AG09319 (cell line): ENCODE measurements around the gene C3orf80.

Source experiments
- DNase-seq: peaks from one replicate; pipeline ENCODE4 v3.0.0-alpha.2; 2010; ENCODE audit warnings: low read depth; ENCODE audit errors: extremely low read depth
- TF ChIP-seq, protein P1 (sequence below): IDR thresholded peaks from 2 replicates; pipeline ENCODE4 v1.5.1; 2011; ENCODE audit warnings: low read depth, mild to moderate bottlenecking, inconsistent platforms, low read length, moderate library complexity

C3orf80 gene

DNA sequence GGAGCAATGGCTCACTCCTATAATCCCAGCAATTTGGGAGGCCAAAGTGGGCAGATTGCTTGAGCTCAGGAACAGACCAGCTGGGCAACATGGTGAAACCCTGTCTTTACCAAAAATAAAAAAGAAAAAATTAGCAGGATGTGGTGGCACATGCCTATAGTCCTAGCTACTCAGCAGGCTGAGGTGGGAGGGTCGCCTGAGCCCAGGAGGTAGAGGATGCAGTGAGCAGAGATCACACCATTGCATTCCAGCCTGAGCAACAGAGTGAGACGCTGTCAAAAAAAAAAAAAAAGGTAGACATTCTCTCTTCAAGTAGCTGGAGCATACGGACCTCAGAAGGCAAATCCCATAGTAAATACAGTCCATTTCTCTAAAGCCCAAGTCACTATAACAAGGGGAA lies 7.1 kb upstream of the C3orf80 start:
- TF ChIP-seq, protein P1, sequence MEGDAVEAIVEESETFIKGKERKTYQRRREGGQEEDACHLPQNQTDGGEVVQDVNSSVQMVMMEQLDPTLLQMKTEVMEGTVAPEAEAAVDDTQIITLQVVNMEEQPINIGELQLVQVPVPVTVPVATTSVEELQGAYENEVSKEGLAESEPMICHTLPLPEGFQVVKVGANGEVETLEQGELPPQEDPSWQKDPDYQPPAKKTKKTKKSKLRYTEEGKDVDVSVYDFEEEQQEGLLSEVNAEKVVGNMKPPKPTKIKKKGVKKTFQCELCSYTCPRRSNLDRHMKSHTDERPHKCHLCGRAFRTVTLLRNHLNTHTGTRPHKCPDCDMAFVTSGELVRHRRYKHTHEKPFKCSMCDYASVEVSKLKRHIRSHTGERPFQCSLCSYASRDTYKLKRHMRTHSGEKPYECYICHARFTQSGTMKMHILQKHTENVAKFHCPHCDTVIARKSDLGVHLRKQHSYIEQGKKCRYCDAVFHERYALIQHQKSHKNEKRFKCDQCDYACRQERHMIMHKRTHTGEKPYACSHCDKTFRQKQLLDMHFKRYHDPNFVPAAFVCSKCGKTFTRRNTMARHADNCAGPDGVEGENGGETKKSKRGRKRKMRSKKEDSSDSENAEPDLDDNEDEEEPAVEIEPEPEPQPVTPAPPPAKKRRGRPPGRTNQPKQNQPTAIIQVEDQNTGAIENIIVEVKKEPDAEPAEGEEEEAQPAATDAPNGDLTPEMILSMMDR: no peak
- no peak for DNase-seq

DNA sequence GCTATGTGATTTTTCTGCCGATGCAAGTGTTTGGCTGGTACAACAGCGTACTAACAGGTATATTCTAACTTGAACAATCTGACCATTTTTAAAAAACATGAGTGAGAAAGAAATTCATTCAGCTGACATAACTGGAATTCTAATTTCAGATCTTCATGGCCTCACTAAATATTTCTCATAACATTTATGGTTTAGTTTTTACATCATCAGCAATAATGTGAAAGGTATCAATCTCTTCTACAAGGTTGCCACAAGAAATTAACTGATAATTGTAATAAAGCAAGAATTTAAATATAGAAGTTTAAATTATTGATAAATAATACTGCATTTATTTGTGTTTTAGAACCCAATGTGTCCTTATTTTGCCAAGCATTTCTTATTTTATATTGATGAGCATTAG lies 5.2 kb upstream of the C3orf80 start:
- DNase-seq: no peak
- TF ChIP-seq, protein P1: no peak

DNA sequence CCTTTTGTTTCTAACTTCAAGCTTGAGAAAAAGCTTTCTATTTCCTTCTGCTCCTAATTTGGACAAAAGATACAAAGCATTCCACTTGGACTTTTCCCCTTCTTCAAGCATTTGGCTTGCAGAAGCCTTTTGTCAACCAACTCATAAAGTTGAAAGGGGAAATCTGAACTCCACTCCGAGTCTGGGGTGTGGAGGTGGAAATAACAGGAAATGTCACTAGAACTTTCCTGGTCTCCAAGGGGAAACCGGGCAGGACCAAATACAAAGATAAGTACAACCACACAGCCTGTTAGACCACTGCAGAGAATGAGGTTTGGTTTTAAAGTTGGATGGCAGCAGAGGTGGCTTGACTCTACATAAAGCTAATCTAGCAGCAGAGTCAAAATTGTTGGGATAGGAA lies 4.2 kb upstream of the C3orf80 start:
- TF ChIP-seq, protein P1: no peak
- no peak for DNase-seq

DNA sequence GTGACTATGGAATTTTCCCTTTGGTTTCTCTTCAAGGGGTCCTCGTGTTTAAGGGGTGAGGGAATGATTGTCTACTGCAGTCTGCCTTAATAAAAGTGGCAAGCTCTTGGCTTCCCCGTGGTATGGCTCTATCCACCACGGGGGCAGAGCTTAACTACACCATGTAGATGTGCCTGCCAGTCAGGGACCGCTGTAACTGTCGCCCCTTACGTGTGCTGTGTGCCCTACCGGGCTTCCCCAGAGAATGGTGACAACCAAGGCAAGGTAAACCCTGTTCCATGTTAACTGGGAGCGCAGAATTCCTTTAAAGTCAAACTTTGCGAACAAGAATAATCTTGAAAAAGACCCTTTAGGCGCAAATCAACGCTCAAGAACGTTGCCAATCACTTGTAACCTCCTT lies 966 bp upstream of the C3orf80 start:
- no peak for DNase-seq
- TF ChIP-seq, protein P1: no peak

DNA sequence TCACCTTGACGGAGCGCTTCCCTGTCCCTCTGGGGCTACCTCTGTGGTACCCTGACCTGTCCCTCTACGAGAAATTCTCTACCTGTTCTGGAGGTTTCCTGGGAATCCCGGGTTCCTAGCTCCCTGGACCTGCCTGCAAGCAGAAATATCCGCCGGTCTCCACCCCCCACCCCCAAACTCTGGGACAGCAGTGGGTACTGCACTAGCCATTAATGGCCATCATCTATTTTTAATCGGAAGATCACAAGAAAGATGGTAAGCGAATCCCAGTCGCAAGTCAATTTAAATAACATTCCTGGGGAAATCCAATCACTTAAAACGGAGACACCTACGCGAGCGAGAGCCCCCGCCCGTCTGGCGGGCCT lies 429 bp upstream of the C3orf80 start:
- DNase-seq: no peak
- TF ChIP-seq, protein P1: no peak

DNA sequence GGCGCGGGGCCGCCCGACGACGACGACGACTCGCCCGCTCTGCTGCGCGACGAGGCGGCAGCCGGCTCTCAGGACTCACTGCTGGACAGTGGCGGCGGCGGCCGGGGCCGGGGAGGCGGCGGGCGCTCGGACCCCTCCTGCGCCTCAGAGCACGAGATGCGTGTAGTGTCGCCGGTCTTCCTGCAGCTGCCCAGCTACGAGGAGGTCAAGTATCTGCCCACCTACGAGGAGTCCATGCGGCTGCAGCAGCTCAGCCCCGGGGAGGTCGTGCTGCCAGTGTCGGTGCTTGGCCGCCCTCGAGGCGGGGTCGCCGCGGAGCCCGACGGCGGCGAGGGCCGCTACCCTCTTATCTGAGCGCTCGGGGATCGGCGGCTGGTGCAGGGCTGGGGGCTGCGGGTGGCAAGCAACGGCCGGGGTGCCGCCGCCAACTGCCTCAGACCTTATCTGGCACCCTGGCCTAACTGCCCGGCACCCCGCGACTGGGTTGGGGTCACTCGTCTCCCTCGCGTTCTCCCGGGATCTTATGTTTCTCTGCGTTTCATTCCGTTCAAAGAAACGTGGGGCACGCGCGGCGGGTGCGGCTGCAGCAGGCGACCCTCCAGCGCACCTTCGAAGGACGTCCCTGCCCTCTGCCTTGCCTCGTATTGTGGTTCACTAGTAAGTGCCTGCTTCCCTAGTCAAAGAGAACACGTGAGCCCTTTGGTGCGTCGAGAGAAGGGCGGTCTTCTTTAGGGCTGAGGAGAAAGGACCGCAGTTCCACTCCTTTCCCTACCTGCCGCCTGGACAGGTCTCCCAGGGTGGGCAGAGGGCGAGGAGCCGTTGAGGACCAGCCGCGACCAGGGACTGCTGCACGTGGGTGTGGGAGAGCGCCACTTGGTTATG lies 1.0 kb downstream of the C3orf80 start:
- TF ChIP-seq, protein P1: no peak
- DNase-seq: no peak

DNA sequence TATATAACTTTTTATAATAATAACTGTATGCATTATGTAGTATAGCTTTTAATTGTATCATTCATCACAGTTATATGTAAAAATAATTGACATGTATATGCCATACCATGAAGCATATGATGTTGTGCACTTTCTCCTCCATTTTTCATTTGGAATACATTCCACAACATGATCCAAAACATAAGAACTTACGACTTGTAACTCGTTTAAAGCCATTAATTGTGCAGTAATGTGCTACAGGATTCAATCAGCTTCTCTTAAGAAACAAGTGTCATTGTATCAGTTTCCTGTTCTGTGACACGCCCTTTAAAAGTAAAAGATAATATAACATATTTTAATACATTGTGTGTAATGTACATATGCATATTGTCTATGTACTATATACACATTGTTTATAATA lies 2.2 kb downstream of the C3orf80 start:
- TF ChIP-seq, protein P1: no peak
- DNase-seq: no peak
